HepG2 (cell line): ENCODE measurements around the gene NDUFS6. TPM values are rescaled to one million over a fixed set of nuclear protein-coding genes. Genes with fewer than 3 reads are reported as not detected.

ENCODE experiments used
- CBX2 ChIP-seq, 2 experiments: fragments of 200-600 bp in 1 of 2; sonication (generic); formaldehyde crosslinking in 1 of 2; IDR thresholded peaks; 2 replicates each; pipeline versions ENCODE4 v1.7.0 to v1.8.1; 2018 to 2022; ENCODE audit warnings: low read depth in 2 of 2, low read length in 1 of 2, mild to moderate bottlenecking in 1 of 2, missing genetic modification reagents in 1 of 2
- CBX5 ChIP-seq: sonication (generic); formaldehyde crosslinking; IDR thresholded peaks from 2 replicates; pipeline ENCODE4 v1.4.0; 2020; ENCODE audit warnings: missing genetic modification reagents, borderline replicate concordance
- FOXM1 ChIP-seq: sonication (generic); formaldehyde crosslinking; IDR thresholded peaks from 2 replicates; pipeline ENCODE4 v1.5.0; 2020; ENCODE audit warnings: missing genetic modification reagents
- KLF12 ChIP-seq: sonication (generic); formaldehyde crosslinking; IDR thresholded peaks from 2 replicates; pipeline ENCODE4 v1.4.0; 2020; ENCODE audit warnings: missing genetic modification reagents, borderline replicate concordance
- MXI1 ChIP-seq: IDR thresholded peaks from 3 replicates; pipeline ENCODE4 v1.6.1; 2012; ENCODE audit warnings: low read depth, low read length, inconsistent platforms, borderline replicate concordance
- SCMH1 ChIP-seq: sonication (generic); formaldehyde crosslinking; IDR thresholded peaks from 2 replicates; pipeline ENCODE4 v1.9.0; 2021; ENCODE audit warnings: missing genetic modification reagents, mild to moderate bottlenecking, borderline replicate concordance
- SMARCC2 ChIP-seq: fragments of 450-650 bp; IDR thresholded peaks from 2 replicates; pipeline ENCODE4 v1.6.1; 2017; ENCODE audit warnings: antibody characterized with exemption, mild to moderate bottlenecking
- SNAPC2 ChIP-seq: sonication (generic); formaldehyde crosslinking; IDR thresholded peaks from 2 replicates; pipeline ENCODE4 v1.8.1; 2022; ENCODE audit warnings: mild to moderate bottlenecking, missing genetic modification reagents
- STAG1 ChIP-seq: sonication (generic); formaldehyde crosslinking; IDR thresholded peaks from 2 replicates; pipeline ENCODE4 v1.4.0; 2020; ENCODE audit warnings: missing genetic modification reagents
- STAT5B ChIP-seq: sonication (generic); formaldehyde crosslinking; IDR thresholded peaks from 2 replicates; pipeline ENCODE4 v1.4.0; 2020; ENCODE audit warnings: missing genetic modification reagents
- SYNCRIP ChIP-seq: fragments of 200-400 bp; formaldehyde crosslinking; IDR thresholded peaks from 2 replicates; pipeline ENCODE4 v1.6.1; 2018; ENCODE audit warnings: mild to moderate bottlenecking, low read depth, low read length; ENCODE audit not compliant: insufficient read depth
- ZMYM3 ChIP-seq: sonication (generic); formaldehyde crosslinking; IDR thresholded peaks from 2 replicates; pipeline ENCODE4 v1.5.1; 2020; ENCODE audit warnings: mild to moderate bottlenecking, missing genetic modification reagents
- ZNF160 ChIP-seq: sonication (generic); formaldehyde crosslinking; IDR thresholded peaks from 2 replicates; pipeline ENCODE4 v1.8.0; 2022; ENCODE audit warnings: mild to moderate bottlenecking, inconsistent platforms, missing genetic modification reagents
- ZNF644 ChIP-seq: IDR thresholded peaks from 2 replicates; pipeline ENCODE4 v1.6.1; 2016; ENCODE audit warnings: low read depth
- ZNF75D ChIP-seq: sonication (generic); formaldehyde crosslinking; IDR thresholded peaks from 2 replicates; pipeline ENCODE4 v1.8.1; 2023; ENCODE audit warnings: missing genetic modification reagents, mild to moderate bottlenecking, borderline replicate concordance
- polyA plus RNA-seq, 8 experiments: library from polyadenylated mRNA; depleted of rRNA in 3 of 8; stranded (reverse) in 7 of 8; unstranded in 1 of 8; fragments of >200 nt; fragmentation: Illumina TruSeq in 4 of 8; extraction: Trizol in 4 of 8; gene quantifications; 2 replicates each; pipeline versions ENCODE4 v1.2.1 to v1.2.3, GENCODE V29; 2011 to 2016; ENCODE audit warnings: low read depth in 4 of 8, missing spikeins in 1 of 8, mixed read lengths in 1 of 8; ENCODE audit not compliant: insufficient read depth in 1 of 8
- total RNA-seq, 5 experiments: library from RNA; depleted of rRNA; stranded (reverse); fragments of >200 nt; fragmentation: Illumina TruSeq; extraction: Trizol; gene quantifications; 2 replicates each; pipeline ENCODE4 v1.2.3, GENCODE V29; 2016; ENCODE audit warnings: low read depth in 1 of 5
- TF ChIP-seq, protein P1 (sequence below): sonication (generic); formaldehyde crosslinking; IDR thresholded peaks from 2 replicates; pipeline ENCODE4 v1.8.0; 2022; ENCODE audit warnings: mild to moderate bottlenecking, missing genetic modification reagents, borderline replicate concordance
- TF ChIP-seq, protein P2 (sequence below): sonication (generic); formaldehyde crosslinking; IDR thresholded peaks from 2 replicates; pipeline ENCODE4 v1.8.0; 2022; ENCODE audit warnings: missing genetic modification reagents, low read depth, mild to moderate bottlenecking, borderline replicate concordance
- TF ChIP-seq, protein P3 (sequence below): sonication (generic); formaldehyde crosslinking; IDR thresholded peaks from 2 replicates; pipeline ENCODE4 v1.4.0; 2020; ENCODE audit warnings: missing genetic modification reagents
- TF ChIP-seq, protein P4 (sequence below): sonication (generic); formaldehyde crosslinking; IDR thresholded peaks from 2 replicates; pipeline ENCODE4 v1.4.0; 2020; ENCODE audit warnings: mild to moderate bottlenecking, missing genetic modification reagents, borderline replicate concordance
- TF ChIP-seq, protein P5 (sequence below): sonication (generic); formaldehyde crosslinking; IDR thresholded peaks from 2 replicates; pipeline ENCODE4 v1.5.1; 2020; ENCODE audit warnings: missing genetic modification reagents, mild to moderate bottlenecking, borderline replicate concordance
- TF ChIP-seq, protein P6 (sequence below): sonication (generic); formaldehyde crosslinking; IDR thresholded peaks from 2 replicates; pipeline ENCODE4 v1.4.0; 2020; ENCODE audit warnings: missing genetic modification reagents

NDUFS6 gene
- total and polyA plus RNA-seq, 2 of the 13 experiments (the other 11 are each of a cell fraction or from before 2014, with no cell fraction given), result 23.7 to 50.4 TPM

DNA sequence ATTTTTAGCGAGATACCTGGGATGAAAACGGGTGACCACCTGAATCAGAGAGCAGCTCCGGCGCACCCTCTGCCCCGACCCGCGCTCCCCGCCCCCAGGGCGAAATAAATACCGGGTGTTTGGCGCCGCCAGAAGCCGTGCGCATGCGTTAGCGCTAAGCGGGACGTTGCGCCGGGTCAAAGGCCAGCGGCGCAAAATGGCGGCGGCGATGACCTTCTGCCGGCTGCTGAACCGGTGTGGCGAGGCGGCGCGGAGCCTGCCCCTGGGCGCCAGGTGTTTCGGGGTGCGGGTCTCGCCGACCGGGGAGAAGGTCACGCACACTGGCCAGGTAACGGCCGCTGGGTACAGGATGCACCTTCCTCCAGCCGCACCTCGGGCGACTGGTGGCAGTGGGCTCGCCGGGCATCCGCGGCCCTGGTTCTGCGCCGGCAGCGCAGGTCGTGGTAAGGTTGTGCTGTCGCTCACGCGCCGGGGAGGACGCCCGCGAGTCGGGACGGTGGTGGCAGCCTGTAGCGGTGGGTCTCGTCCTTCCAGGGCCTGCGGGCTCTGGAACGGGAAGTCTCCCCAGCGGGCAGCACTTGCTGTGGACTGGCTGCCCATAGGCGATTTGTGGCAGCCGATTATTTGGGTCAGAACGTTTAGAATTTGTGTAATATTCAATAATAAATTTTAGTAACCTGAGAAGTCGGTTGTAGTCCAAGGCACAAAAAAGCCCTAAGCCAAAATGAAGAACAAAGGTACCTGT lies at the start of gene NDUFS6 (continued):
- no peak for TF ChIP-seq KLF12
- TF ChIP-seq ZNF644 (CRISPR knock-in tag), result no peak
- no peak for TF ChIP-seq SCMH1 (CRISPR knock-in tag)
- TF ChIP-seq, protein P1, sequence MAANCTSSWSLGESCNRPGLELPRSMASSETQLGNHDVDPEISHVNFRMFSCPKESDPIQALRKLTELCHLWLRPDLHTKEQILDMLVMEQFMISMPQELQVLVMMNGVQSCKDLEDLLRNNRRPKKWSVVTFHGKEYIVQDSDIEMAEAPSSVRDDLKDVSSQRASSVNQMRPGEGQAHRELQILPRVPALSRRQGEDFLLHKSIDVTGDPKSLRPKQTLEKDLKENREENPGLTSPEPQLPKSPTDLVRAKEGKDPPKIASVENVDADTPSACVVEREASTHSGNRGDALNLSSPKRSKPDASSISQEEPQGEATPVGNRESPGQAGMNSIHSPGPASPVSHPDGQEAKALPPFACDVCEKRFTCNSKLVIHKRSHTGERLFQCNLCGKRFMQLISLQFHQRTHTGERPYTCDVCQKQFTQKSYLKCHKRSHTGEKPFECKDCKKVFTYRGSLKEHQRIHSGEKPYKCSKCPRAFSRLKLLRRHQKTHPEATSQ, result peak; percentile 53; the same call in 1 of the 2 replicates
- TF ChIP-seq ZNF160 (CRISPR knock-in tag), result 0 out of 2 replicates have a peak, but pooled peaks have one; percentile 67
- 0 out of 2 replicates have a peak, but pooled peaks have one; percentile 50 for TF ChIP-seq ZMYM3 (CRISPR knock-in tag)
- no peak for TF ChIP-seq FOXM1 (CRISPR knock-in tag)
- TF ChIP-seq, protein P2, sequence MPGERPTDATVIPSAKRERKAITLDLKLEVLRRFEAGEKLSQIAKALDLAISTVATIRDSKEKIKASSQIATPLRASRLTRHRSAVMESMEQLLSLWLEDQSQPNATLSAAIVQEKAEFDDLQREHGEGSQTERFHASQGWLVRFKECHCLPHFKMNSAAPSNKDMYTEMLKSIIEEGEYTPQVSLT, result no peak
- no peak for TF ChIP-seq CBX5 (CRISPR knock-in tag)
- TF ChIP-seq STAT5B, result no peak
- TF ChIP-seq SYNCRIP, result no peak
- no peak for TF ChIP-seq STAG1
- TF ChIP-seq MXI1, result peak; percentile 15; the same call in 1 of the 3 replicates
- TF ChIP-seq, protein P3, sequence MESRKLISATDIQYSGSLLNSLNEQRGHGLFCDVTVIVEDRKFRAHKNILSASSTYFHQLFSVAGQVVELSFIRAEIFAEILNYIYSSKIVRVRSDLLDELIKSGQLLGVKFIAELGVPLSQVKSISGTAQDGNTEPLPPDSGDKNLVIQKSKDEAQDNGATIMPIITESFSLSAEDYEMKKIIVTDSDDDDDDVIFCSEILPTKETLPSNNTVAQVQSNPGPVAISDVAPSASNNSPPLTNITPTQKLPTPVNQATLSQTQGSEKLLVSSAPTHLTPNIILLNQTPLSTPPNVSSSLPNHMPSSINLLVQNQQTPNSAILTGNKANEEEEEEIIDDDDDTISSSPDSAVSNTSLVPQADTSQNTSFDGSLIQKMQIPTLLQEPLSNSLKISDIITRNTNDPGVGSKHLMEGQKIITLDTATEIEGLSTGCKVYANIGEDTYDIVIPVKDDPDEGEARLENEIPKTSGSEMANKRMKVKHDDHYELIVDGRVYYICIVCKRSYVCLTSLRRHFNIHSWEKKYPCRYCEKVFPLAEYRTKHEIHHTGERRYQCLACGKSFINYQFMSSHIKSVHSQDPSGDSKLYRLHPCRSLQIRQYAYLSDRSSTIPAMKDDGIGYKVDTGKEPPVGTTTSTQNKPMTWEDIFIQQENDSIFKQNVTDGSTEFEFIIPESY (CRISPR knock-in tag), result no peak
- no peak for TF ChIP-seq SNAPC2 (CRISPR knock-in tag)
- no peak for TF ChIP-seq SMARCC2
- TF ChIP-seq, protein P4, sequence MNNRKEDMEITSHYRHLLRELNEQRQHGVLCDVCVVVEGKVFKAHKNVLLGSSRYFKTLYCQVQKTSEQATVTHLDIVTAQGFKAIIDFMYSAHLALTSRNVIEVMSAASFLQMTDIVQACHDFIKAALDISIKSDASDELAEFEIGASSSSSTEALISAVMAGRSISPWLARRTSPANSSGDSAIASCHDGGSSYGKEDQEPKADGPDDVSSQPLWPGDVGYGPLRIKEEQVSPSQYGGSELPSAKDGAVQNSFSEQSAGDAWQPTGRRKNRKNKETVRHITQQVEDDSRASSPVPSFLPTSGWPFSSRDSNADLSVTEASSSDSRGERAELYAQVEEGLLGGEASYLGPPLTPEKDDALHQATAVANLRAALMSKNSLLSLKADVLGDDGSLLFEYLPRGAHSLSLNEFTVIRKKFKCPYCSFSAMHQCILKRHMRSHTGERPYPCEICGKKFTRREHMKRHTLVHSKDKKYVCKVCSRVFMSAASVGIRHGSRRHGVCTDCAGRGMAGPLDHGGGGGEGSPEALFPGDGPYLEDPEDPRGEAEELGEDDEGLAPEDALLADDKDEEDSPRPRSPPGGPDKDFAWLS, result 0 out of 2 replicates have a peak, but pooled peaks have one; percentile 61
- TF ChIP-seq, protein P5, sequence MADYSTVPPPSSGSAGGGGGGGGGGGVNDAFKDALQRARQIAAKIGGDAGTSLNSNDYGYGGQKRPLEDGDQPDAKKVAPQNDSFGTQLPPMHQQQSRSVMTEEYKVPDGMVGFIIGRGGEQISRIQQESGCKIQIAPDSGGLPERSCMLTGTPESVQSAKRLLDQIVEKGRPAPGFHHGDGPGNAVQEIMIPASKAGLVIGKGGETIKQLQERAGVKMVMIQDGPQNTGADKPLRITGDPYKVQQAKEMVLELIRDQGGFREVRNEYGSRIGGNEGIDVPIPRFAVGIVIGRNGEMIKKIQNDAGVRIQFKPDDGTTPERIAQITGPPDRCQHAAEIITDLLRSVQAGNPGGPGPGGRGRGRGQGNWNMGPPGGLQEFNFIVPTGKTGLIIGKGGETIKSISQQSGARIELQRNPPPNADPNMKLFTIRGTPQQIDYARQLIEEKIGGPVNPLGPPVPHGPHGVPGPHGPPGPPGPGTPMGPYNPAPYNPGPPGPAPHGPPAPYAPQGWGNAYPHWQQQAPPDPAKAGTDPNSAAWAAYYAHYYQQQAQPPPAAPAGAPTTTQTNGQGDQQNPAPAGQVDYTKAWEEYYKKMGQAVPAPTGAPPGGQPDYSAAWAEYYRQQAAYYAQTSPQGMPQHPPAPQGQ (CRISPR knock-in tag), result no peak
- TF ChIP-seq, protein P6, sequence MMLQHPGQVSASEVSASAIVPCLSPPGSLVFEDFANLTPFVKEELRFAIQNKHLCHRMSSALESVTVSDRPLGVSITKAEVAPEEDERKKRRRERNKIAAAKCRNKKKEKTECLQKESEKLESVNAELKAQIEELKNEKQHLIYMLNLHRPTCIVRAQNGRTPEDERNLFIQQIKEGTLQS, result no peak
- TF ChIP-seq ZNF75D (CRISPR knock-in tag), result no peak
- no peak for TF ChIP-seq CBX2 (IDR thresholded peaks at IDR 0.05; ENCODE audit: low read depth, low read length)
- TF ChIP-seq CBX2 (CRISPR knock-in tag; IDR thresholded peaks at IDR 0.05; ENCODE audit: low read depth), result peak; percentile 64; the same call in 1 of the 2 replicates
